22Rv1 (cell line): ENCODE results near the gene RFC5.

Source experiments
- CTCF ChIP-seq: fragments of 450-650 bp; IDR thresholded peaks from 2 replicates; pipeline ENCODE4 v1.5.1; 2017; ENCODE audit warnings: mild to moderate bottlenecking
- ZFX ChIP-seq: fragments of 450-650 bp; IDR thresholded peaks from 2 replicates; pipeline ENCODE4 v1.6.1; 2017; ENCODE audit warnings: antibody characterized with exemption, borderline replicate concordance

GRCh38 chr12:118038137-118038536 is 21.6 kb downstream of the RFC5 start:
- TF ChIP-seq CTCF (no peak), ZFX (no peak)
